ENCODE data around the gene HM13.

DNA sequence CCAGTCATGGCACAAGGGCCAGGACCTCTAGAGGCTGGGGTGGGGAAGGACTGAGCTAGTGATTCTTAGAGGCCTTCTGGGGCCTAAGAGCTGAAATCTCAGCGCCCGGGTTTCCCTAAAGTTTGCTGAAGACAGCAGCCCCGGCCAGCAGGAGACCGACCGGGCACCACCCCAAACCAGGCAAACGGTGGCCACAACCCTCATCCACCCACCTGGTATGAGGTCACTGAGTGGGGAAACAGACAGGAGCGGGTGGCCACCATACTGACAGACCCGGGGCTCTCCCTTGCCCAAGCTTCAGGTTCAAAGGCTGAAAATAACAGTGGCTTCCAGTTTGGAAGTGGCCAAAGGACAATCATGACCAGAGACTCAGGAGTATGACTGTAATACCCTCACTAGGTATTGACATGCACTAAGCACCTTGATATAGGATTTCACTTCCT, 55.8 kb downstream of the HM13 start:
- no peak for TF ChIP-seq POLR2A (IDR thresholded peaks at IDR 0.05; ENCODE audit: low read depth, low read length)
- no peak for TF ChIP-seq POLR2AphosphoS5 (IDR thresholded peaks at IDR 0.05; ENCODE audit: low read depth, low read length)
- no peak for TF ChIP-seq TAF1 (IDR thresholded peaks at IDR 0.05; ENCODE audit: borderline replicate concordance, low read depth, low read length)

Data from GM12892 (cell line).